ENCODE results near the gene TBXT.

The TBXT gene

DNA sequence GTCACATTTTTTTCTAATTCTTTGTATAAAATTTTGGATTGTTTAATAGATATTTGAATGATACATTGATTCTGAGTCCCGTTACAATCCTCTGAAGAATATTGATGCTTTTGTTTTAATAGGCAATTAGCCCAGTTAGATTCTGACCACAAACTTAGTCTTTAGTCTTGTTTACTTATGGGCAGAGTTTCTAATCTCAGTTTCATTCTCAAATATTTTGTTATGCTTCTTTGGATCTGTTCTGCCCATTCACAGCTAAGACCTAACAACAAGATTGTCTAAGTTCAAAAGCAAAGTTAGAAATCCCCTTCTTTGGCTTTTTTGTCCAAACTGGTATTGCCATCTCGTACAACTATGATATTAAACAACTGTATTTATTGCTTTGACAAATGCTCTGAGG lies 58.0 kb downstream of the TBXT start:
- DNase-seq, result no peak

Data from CD4-positive, alpha-beta T cell treated with Interleukin-1 beta for 1 hour (primary cell).